Astrocyte of the hippocampus (primary cell): ENCODE results near the gene CREB5.
"Not testable (repeated sequence)": the region's sequence is repeated elsewhere in the genome, so short reads cannot be mapped to it uniquely, and the experiment has no call there.

Experiments used
- DNase-seq: peaks from one replicate; pipeline ENCODE4 v3.0.0; 2011; ENCODE audit warnings: low read depth, low spot score

Gene CREB5

GRCh38 chr7:28411876-28412662 lies at the start of gene CREB5:
CREB5 (plus strand) TSS chr7:28412518; CDS start chr7:28412915, 397 bp downstream.
- DNase-seq = peak; percentile 70

- no peak for DNase-seq
These were observed 49.5 kb upstream of the CREB5 start for GRCh38 chr7:28362812-28363211.

GRCh38 chr7:28364082-28364481 lies 48.2 kb upstream of the CREB5 start:
- no peak for DNase-seq

GRCh38 chr7:28369523-28369922 lies 42.8 kb upstream of the CREB5 start:
- DNase-seq = no peak

- DNase-seq = no peak
These were observed 40.5 kb upstream of the CREB5 start for GRCh38 chr7:28371846-28372245.

- no peak for DNase-seq
These were observed 38.3 kb upstream of the CREB5 start for GRCh38 chr7:28373990-28374389.

GRCh38 chr7:28375729-28376128 lies 36.6 kb upstream of the CREB5 start:
- DNase-seq = no peak

- DNase-seq = no peak
These were observed 35.7 kb upstream of the CREB5 start for GRCh38 chr7:28376634-28377033.

- DNase-seq = peak; percentile 19
These were observed 33.7 kb upstream of the CREB5 start for GRCh38 chr7:28378574-28379149.

- peak; percentile 65 for DNase-seq
These were observed 30.9 kb upstream of the CREB5 start for GRCh38 chr7:28381466-28381865.

GRCh38 chr7:28382144-28382543 lies 30.2 kb upstream of the CREB5 start:
- DNase-seq = no peak

- DNase-seq = no peak
These were observed 28.3 kb upstream of the CREB5 start for GRCh38 chr7:28383975-28384374.

GRCh38 chr7:28389504-28390395 lies 22.6 kb upstream of the CREB5 start:
- DNase-seq = peak; percentile 79

- DNase-seq = peak; percentile 32
These were observed 21.9 kb upstream of the CREB5 start for GRCh38 chr7:28390426-28390825.

- DNase-seq = no peak
These were observed 20.0 kb upstream of the CREB5 start for GRCh38 chr7:28392289-28392688.

GRCh38 chr7:28395404-28395803 lies 16.9 kb upstream of the CREB5 start:
- no peak for DNase-seq

GRCh38 chr7:28395831-28396230 lies 16.5 kb upstream of the CREB5 start:
- peak; percentile 67 for DNase-seq

GRCh38 chr7:28397141-28397540 lies 15.2 kb upstream of the CREB5 start:
- no peak for DNase-seq

- DNase-seq = no peak
These were observed 11.4 kb upstream of the CREB5 start for GRCh38 chr7:28400838-28401360.

GRCh38 chr7:28401567-28401966 lies 10.8 kb upstream of the CREB5 start:
- DNase-seq = not testable (repeated sequence)

- peak; percentile 79 for DNase-seq
These were observed 6.7 kb upstream of the CREB5 start for GRCh38 chr7:28405662-28406061.

- peak; percentile 29 for DNase-seq
These were observed 6.1 kb upstream of the CREB5 start for GRCh38 chr7:28406192-28406591.
